GM19468 (cell line): ENCODE results near the gene SLC12A1.

Experiments
- ATAC-seq: cut with Tn5 transposase; IDR thresholded peaks from one replicate; pipeline ENCODE4 v1.9.1; 2021; ENCODE audit warnings: mild to moderate bottlenecking, moderate library complexity, moderate number of reproducible peaks; ENCODE audit not compliant: unreplicated experiment; ENCODE audit errors: extremely low read depth

The SLC12A1 gene

DNA sequence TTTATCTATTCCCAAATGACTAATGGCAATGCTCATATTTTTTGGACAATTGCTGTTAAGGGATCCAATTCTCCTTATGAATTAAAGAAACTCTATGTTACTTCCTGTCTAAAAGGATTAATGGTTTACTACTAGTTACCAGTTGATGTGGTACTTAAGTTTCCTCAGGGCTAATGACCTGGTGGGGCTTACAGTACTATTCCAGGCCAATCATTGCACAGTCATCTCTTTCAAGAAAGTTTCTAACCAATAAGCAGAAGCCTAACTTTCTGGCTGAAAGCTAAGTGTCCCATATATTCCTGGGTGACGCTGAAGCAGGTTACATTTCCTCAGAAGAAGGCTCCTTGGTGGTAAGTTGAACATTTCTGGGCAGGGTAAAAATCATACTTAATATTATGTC lies at the start of gene SLC12A1:
TSS of gene SLC12A1 (plus strand) at position 322 of the 400 bp plus-strand sequence. CDS start 1,418 bp downstream, outside the sequence.
- ATAC-seq, result no peak

DNA sequence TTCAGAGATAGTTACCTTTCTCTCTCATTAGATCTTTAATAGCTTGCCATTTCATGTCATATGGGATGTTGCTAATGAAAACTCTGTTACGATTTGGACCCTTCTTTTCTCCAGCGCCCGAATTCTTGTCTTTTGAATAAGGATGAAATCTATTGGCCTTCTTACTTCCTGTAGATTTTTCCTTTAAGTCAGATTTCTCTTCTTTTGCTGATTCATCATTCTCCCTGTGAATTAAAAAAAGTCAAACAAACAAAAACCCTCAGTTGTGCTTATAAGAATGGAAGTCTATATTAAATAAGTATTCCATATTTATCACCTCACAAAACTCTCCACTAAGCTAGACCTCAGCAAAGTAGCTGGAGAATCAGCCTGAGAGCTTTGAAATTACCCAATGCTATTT lies 37.5 kb upstream of the SLC12A1 start:
- no peak for ATAC-seq

DNA sequence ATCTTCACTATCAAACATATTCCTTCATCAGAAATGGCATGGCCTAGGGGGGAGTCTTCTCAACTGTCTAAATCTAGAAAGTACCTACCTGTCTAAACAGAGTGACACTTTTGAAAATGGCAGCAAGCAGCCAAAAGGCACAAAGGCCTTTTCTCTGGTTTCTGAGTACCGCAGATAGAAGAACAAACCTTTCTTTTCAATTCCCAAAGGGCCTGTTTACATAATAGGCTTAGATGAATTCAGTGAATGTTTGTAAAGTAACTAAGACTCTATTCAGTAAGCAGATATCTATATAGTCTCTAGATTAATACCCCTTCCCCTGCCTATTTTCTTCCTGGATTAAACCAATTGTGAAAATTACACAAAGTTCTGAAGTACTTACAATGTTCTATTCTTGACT lies 35.1 kb upstream of the SLC12A1 start:
- no peak for ATAC-seq

DNA sequence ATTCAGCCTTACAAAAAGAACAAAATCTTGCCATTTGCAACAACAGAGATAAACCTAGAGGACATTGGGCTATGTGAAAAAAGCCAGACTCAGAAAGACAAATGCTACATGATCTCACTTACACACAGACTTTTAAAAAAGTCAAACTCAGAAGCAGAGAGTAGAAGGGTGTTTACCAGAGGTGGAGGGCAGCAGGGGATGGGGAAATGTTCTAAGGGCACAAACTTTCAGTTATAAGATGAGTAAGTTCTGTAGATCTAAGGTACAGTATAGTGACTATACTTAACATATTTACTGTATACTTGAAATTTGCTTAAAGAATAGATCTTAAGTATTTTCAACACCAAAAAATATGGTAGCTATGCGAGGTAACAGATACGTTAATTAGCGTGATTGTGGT lies 31.0 kb upstream of the SLC12A1 start:
- no peak for ATAC-seq

DNA sequence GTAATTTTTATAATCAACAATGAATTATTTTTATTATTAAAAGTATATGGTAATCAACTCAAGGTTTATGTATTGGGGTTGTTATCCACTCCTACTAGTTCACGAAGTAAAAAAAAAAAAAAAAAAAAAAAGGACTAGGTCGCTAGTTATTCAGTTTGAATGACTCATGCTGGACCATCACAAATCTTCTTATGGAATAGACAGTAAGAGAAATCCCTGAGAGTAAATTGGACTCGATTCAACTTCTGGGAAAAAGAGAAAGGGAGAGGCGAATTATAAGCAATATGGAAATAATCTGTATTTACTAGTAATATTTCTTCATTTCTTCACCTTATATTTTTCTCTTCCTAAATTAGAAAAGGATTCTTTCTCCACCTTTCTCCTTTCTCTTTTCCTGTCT lies 30.0 kb upstream of the SLC12A1 start:
- ATAC-seq, result no peak

DNA sequence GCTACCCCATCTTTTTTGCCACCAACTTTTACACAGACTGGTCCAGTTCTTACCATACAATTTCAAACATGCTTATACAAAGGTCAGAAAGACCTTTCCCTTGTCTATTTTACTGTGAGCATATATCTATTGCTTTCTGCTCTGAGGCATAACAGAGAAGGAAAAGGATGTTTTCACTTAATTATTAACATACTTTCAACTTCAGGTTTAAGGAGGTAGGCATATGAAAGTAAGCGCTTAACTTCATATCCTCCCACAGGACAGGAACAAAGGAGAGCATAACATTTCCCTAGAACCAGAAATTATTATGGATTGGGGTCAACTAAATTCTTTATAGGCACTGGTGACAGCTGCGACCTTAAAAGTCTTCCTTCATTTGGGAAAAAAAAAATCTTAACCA lies 29.1 kb upstream of the SLC12A1 start:
- no peak for ATAC-seq

DNA sequence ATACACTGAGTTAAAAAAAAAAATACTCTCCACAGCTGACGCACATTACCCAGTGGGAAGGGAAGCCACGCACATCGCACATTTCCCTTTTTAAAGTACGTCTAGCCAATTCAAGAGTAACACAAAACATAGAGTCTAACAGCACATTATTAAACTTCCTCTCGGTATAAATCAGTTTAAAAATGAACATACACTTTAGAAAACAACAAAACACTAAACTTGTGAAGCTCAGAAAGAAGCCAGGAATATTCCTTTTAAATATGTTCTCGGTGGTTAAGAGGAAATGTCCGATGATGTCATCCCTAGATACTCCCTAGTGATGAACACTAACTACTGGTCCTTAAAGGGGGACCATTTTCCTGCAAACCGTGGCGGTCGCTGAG lies 28.7 kb upstream of the SLC12A1 start:
- peak; percentile 11 for ATAC-seq

DNA sequence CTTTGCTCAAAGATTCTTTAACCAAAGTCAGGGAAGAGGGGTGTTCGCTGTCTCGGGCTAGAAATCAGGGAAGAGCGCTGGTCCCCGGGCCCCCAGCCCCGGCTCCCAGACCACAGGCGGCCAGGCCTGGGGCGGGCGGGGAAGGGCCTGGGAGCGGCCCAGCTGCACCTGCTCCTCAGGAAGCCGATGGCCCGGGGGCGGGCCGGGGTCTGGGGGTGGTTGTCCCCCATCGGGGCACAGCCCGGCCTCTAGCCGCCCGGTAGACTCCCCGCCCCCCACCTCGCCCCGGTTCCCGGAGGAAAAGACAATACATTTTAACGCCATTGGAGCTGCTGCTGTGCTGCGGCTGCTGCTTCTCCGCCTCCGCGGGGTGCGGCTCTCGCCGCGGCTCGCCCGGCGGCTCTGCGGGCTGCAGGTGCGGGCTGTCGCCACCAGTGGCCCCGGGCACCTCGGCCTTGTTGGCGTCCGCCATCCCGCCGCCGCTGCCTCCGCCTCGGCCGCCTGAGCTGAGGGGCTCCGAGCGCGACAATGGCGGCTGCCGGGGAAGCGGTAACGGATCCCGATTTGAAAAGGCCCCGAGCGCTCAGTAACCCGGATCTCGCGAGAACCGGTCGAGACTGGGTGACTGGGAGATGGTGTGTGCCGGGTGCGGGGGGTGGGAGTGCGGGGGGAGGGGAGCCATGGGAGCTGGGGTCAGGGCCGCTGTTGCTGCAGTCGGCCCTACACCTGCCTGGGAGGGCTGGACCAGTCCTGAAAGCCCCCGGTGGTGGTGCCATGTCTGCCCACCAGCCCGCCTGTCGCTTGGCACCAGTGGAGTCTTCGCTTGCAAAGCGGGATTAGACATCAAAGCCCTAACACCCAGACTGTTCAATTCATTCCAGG lies 28.1 kb upstream of the SLC12A1 start, which contains the start of gene MYEF2:
TSS of gene MYEF2 (minus strand) at position 530 of the 882 bp plus-strand sequence. CDS start at position 472, 58 bp downstream.
- ATAC-seq, result peak; percentile 47

DNA sequence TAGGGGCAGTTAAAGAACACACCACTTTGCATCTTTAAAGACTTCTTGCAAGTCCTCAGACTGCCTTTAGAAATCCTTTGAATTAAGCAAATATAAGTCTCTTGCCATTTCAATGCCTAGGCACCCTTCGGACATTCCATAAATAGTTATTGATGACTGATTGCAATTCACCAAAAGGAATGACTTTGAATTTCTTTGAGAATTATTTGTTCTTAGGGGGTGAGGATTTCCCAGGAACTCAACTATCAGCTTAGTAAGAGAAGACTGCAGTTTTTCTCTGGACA lies 27.5 kb upstream of the SLC12A1 start:
- no peak for ATAC-seq

DNA sequence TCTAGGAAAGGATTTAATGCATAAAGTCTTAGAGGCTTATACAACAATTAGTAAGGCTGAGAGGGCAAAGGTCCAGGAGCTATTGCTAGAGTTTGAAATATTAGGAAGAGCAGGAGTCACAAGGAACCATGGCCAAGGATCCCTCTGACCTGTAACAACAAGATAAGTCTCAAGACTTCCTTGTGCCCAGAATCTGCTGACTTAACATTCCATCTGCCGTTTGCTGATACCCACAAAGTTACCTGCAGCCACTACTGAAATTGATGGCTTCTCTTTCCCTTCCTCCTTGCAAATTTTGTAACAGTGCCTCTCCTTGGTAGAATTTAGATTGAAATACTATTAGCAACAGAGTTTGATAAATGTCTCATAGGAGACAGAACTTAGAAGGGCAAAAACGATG lies 23.4 kb upstream of the SLC12A1 start:
- ATAC-seq, result no peak

DNA sequence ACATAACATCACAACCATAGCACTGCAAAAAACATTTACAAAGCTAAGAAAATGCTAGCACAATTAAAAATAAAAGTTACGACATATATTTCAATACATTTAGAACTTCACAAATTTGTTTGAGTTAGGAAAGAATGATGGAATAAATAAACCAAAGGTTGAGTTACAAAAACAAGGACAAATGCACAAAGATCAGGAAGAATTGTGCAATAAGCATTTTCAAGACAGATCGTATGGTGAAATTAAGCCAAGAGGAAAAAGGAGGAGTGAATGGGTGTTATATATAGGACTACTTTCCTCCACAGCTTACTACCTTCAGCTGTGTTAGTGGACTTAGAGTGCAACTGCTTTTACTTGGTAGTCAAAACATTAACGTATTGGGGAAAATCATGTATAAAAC lies 20.6 kb upstream of the SLC12A1 start:
- ATAC-seq, result no peak

DNA sequence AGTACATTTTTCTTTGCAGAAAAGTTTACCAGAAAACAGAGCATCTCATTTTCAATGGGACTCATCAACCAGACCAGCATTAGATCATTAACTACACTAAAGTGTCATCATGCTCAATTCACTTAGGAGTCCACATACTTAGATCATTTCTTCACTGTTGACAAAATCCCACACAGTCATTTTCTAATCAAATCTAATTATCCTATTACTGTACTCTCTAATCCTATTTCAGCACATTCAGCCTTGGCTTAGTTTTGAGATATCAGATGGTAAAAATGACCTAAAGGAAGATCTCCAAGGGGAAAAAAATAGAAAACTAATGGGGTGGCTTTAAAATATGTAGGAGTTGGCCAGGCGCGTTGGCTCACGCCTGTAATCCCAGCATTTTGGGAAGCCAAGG lies 19.8 kb upstream of the SLC12A1 start:
- ATAC-seq, result no peak

DNA sequence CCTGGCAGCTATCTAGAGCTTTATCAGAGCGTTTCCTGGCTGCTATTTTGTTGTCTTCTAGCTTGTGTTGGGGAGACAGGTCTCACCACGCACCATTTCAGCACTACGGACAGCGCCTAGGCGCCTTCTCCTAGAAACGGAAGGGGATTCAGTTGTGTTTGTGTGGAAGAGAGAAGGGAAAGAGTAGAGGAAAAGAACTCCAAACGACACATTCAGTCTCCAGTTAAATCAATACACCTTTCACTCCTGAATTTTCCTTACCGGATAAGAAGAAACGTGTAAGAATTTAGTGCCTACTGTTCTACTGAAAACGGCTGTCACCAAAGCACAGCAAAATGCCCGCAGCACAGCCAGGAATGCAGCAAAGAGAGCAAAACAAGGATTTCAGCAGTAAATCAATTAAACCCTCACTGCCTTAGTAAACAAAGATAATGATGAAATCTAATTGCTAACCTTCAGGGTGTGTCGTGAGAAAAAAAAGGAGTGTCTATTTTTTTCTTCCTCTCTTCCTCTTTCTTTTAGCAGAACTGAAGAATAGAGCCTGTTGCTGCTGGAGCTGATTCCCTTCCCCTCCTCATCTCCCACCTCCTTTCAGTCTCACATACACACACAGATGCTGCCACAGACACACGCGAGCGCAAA lies 15.0 kb upstream of the SLC12A1 start:
- no peak for ATAC-seq

DNA sequence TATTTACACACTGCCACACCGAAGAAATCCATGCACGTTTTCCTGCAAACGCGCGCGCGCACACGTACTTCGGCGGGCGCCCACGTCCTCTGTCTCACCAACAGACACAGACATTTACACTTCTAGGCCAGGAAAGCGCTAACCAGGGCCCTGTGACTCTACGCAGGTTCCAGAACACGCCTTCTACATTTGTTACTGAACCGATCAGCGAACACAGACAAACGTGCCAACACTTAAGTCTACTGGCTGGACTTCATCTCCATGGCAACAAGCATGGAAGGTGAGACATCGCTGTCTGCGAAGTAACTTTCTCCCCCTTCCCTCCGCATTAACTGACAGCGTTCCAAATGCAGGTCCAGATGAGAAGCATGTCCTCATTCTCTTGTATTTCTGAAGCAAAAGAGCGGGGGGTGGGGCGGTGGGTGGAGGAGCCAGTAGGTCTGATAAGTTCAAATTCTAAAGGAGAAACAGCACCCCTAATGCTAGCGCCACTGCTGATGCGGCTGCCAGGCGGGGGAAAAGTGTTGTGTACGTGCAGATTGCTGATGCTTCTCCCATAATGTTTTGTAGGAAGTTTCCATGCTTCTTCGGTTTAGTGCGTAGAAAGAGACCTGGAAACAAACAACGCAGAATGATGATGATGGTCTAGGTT lies 14.4 kb upstream of the SLC12A1 start, which contains the start of gene CTXN2:
TSS of gene CTXN2 (plus strand) at position 92 of the 652 bp plus-strand sequence. CDS start 9,636 bp downstream, outside the sequence.
- no peak for ATAC-seq

DNA sequence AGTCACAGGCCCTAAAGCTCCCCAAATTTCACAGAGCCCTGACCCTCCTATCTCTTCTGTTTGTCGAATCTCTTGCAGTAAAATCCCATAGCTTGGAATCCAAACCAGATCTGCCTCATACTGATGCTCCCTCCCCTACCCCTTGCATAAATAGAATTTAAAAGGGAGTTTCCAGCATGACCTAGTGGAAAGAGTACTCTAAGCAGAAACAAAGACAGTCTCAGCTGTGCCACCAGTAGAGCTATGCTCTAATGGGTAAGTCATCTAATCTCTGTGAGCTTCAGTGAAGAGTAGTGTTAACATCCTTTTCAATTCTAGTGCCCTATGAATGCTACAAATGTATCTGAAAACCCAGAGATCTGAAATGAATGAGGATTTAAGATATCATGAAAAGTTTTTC lies 4.0 kb upstream of the SLC12A1 start:
- ATAC-seq, result no peak

DNA sequence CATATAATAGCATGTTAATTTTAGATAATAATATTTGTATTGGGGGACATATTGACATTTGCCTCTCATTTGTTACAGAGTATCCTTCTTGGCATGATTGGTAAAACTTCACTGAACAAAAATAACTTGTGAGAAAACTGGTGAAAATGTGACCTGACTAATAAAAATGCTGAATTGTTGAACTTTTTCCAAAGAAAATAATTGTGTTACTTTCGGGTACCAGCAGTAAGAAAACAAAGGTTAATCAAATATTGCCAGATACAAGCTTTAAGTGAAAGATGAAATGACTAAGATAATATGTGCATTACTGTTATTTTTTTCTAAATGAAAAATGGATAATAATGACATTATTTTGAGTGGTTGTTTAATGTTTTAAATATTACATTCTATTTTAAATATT lies 15.2 kb downstream of the SLC12A1 start:
- no peak for ATAC-seq

DNA sequence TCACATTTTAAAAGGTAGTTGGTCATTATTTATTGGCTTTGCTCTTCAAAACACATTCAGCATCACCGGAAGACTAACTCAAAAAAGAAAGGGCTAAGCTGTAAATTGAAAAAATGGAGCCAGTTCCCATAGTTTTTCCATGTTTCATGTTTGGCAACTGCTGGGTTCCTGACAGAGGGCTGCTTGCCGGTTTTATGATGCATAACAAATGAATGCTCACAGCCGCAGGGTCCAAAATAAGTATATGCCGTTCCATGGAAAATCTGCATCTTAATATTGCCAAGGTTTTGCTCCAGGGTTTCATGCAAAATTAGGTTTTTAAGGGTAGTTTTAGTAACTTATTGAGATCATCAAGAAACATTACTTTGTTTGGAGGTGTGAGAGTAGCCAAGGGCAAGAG lies 15.8 kb downstream of the SLC12A1 start:
- no peak for ATAC-seq

DNA sequence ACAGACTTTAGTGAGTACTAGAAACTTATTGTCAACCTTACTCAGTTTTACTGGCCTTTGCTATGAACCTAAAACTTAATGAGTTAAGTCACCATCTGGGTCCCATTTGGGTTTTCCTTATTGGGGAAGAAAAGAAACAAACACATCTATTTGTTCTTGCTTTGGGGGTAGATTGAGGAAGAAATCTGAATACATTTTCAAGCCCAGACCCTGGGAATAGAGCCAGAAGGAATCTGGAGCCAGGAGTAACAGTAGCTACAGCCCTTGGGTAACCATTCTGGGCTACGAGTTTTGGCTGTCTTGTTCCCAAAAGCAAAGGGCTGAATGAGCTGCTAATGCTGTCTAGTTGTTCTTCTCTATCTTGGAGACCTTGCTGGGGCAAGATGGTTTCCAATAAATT lies 16.5 kb downstream of the SLC12A1 start:
- ATAC-seq, result no peak

DNA sequence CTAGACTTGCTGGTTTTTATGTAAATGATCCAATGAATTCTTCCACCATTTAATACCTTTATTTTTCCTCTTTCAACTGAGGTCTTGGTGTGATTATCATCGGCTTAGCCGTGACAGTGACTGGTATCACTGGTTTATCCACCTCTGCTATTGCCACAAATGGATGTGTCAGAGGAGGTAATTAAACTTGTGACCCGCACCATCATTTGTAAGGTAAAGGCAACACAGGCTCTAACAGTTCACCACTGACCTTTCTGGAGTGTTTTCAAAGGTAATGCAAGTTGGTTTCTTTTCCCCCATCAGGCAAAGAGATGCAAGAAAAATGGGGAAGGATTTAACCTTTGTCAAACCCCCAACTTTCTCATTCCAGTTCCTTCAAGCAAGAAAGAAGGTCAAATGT lies 19.7 kb downstream of the SLC12A1 start:
- ATAC-seq, result no peak

DNA sequence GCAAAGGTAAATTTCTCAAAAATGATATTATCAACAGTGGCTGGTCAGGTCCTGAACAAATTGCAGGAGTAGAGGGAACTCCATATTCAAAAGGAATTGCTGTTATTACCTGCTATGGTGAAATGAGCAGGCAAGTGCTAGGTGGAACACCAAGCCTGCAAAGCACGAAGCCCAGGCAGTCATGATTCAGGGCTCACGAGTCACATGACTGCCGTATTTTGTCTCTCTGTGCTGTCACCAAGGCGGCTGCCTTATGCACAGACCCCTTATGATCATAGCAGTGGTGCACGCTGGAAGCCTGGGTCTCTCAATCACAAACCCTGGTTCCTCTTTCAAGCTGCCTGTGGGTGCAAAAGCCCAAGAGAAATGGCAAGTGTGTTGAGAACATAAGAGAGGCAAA lies 24.4 kb downstream of the SLC12A1 start:
- no peak for ATAC-seq

DNA sequence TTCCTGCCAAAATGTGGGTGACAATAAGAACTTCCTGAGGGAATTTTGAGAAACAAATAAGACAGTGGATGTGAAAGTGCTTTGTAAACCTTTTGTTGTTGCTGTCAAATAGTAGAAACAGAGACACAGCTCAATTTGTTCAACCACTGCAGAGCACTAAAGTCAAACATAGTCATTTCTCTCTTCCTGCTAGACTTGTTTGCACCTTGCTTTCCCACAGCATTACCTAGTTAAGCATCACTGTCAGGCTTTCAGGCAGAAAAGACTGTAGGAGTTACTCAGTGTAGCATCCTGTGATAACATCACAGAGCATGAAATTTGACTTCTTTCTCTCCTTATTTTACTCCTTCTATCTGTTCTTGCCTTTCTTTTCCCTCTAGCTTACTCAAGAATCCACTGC lies 27.1 kb downstream of the SLC12A1 start:
- no peak for ATAC-seq
